H9 (cell line): Measurements from ENCODE around the gene AKR1C8. TPM values are rescaled to one million over a fixed set of nuclear protein-coding genes. Genes with fewer than 3 reads are reported as not detected.

Experiments
- DNase-seq: peaks from one replicate; pipeline ENCODE4 v3.0.0-alpha.2; 2017
- H2AFZ ChIP-seq: one replicate; pipeline ENCODE4 v1.6.1; 2013; ENCODE audit warnings: mild to moderate bottlenecking, low read length, control low read depth, moderate library complexity
- H2AK5ac ChIP-seq: 2 replicates; pipeline ENCODE4 v1.6.1; 2013; ENCODE audit warnings: low read length, control low read depth, mixed read lengths; ENCODE audit not compliant: insufficient read length
- H2BK120ac ChIP-seq: one replicate; pipeline ENCODE4 v1.6.1; 2013; ENCODE audit warnings: low read depth, mild to moderate bottlenecking, low read length, control low read depth, inconsistent platforms; ENCODE audit not compliant: poor library complexity, severe bottlenecking
- H2BK12ac ChIP-seq: 2 replicates; pipeline ENCODE4 v1.6.1; 2013; ENCODE audit warnings: low read length, control low read depth, mixed read lengths, low read depth; ENCODE audit not compliant: insufficient read length
- H2BK15ac ChIP-seq: 2 replicates; pipeline ENCODE4 v1.6.1; 2013; ENCODE audit warnings: low read depth, low read length, control low read depth
- H2BK20ac ChIP-seq: one replicate; pipeline ENCODE4 v1.6.1; 2013; ENCODE audit warnings: low read depth, mild to moderate bottlenecking, low read length, control low read depth, inconsistent platforms; ENCODE audit not compliant: poor library complexity, severe bottlenecking
- H2BK5ac ChIP-seq: 2 replicates; pipeline ENCODE4 v1.6.1; 2013; ENCODE audit warnings: low read length, control low read depth, mixed read lengths; ENCODE audit not compliant: insufficient read length
- H3K14ac ChIP-seq: 2 replicates; pipeline ENCODE4 v1.6.1; 2013; ENCODE audit warnings: low read length, control low read depth; ENCODE audit not compliant: insufficient read depth
- H3K18ac ChIP-seq: 2 replicates; pipeline ENCODE4 v1.6.1; 2013; ENCODE audit warnings: low read depth, mild to moderate bottlenecking, mixed read lengths, low read length, control low read depth; ENCODE audit not compliant: insufficient read length
- H3K23ac ChIP-seq: 2 replicates; pipeline ENCODE4 v1.6.1; 2013; ENCODE audit warnings: low read length, control low read depth, mixed read lengths, low read depth; ENCODE audit not compliant: insufficient read length
- H3K23me2 ChIP-seq: 2 replicates; pipeline ENCODE4 v1.6.1; 2013; ENCODE audit warnings: low read depth, mild to moderate bottlenecking, mixed read lengths, low read length, control low read depth; ENCODE audit not compliant: insufficient read length, poor library complexity, severe bottlenecking
- H3K27ac ChIP-seq: 2 replicates; pipeline ENCODE4 v1.5.1; 2013; ENCODE audit warnings: low read length, control low read depth, mixed read lengths, low read depth; ENCODE audit not compliant: insufficient read length
- H3K27me3 ChIP-seq: 2 replicates; pipeline ENCODE4 v1.6.1; 2013; ENCODE audit warnings: low read length, control low read depth, inconsistent platforms; ENCODE audit not compliant: insufficient read depth
- H3K4ac ChIP-seq: 2 replicates; pipeline ENCODE4 v1.6.1; 2013; ENCODE audit warnings: low read depth, mild to moderate bottlenecking, control low read depth, inconsistent platforms, low read length, moderate library complexity
- H3K4me1 ChIP-seq: 2 replicates; pipeline ENCODE4 v1.6.1; 2013; ENCODE audit warnings: low read length, control low read depth, inconsistent platforms; ENCODE audit not compliant: insufficient read depth
- H3K4me2 ChIP-seq: 2 replicates; pipeline ENCODE4 v1.6.1; 2013; ENCODE audit warnings: low read length, control low read depth, mixed read lengths; ENCODE audit not compliant: insufficient read length, insufficient read depth
- H3K56ac ChIP-seq: 2 replicates; pipeline ENCODE4 v1.6.1; 2013; ENCODE audit warnings: low read depth, mild to moderate bottlenecking, mixed read lengths, low read length, control low read depth; ENCODE audit not compliant: insufficient read length
- H3K79me1 ChIP-seq: 2 replicates; pipeline ENCODE4 v1.6.1; 2013; ENCODE audit warnings: low read depth, mild to moderate bottlenecking, moderate library complexity, low read length, control low read depth, inconsistent platforms; ENCODE audit not compliant: insufficient read depth, poor library complexity, severe bottlenecking
- H3K79me2 ChIP-seq: 2 replicates; pipeline ENCODE4 v1.6.1; 2013; ENCODE audit warnings: low read length, control low read depth, inconsistent platforms; ENCODE audit not compliant: insufficient read depth
- H3K9ac ChIP-seq: 2 replicates; pipeline ENCODE4 v1.6.1; 2013; ENCODE audit warnings: low read length, control low read depth, mixed read lengths; ENCODE audit not compliant: insufficient read length; ENCODE audit errors: extremely low read depth
- H3K9me3 ChIP-seq: one replicate; pipeline ENCODE4 v1.6.1; 2013; ENCODE audit warnings: low read depth, low read length, inconsistent platforms; ENCODE audit not compliant: control insufficient read depth
- H3T11ph ChIP-seq: one replicate; pipeline ENCODE4 v1.6.1; 2013; ENCODE audit warnings: mild to moderate bottlenecking, low read length, control low read depth, inconsistent platforms
- H4K20me1 ChIP-seq: one replicate; pipeline ENCODE4 v1.6.1; 2013; ENCODE audit not compliant: control insufficient read depth, insufficient read length, insufficient read depth
- H4K5ac ChIP-seq: 2 replicates; pipeline ENCODE4 v1.6.1; 2013; ENCODE audit warnings: low read depth, mild to moderate bottlenecking, mixed read lengths, low read length, control low read depth; ENCODE audit not compliant: insufficient read length
- H4K8ac ChIP-seq: replicated peaks from 2 replicates; pipeline ENCODE4 v1.6.1; 2013; ENCODE audit warnings: low read length, control low read depth, mixed read lengths, low read depth; ENCODE audit not compliant: insufficient read length
- H4K91ac ChIP-seq: 2 replicates; pipeline ENCODE4 v1.6.1; 2013; ENCODE audit warnings: low read depth, mild to moderate bottlenecking, moderate library complexity, mixed read lengths, low read length, control low read depth; ENCODE audit not compliant: insufficient read length
- H3K27ac Mint-ChIP-seq, 3 experiments: 2 replicates in 2 of 3; 3 replicates in 1 of 3; pipeline ENCODE4 v1.8.0; 2020 to 2021; ENCODE audit warnings: mixed read lengths in 3 of 3, mild to moderate bottlenecking in 1 of 3, moderate library complexity in 1 of 3
- H3K27me3 Mint-ChIP-seq: 2 replicates; pipeline ENCODE4 v1.8.0; 2021; ENCODE audit warnings: low read depth, mild to moderate bottlenecking, moderate library complexity, mixed read lengths
- H3K36me3 Mint-ChIP-seq, 3 experiments: 2 replicates in 2 of 3; 3 replicates in 1 of 3; pipeline ENCODE4 v1.8.0; 2020 to 2021; ENCODE audit warnings: low read depth in 3 of 3, mixed read lengths in 3 of 3; ENCODE audit not compliant: insufficient read depth in 1 of 3
- H3K4me1 Mint-ChIP-seq, 2 experiments: 2 replicates each; pipeline ENCODE4 v1.8.0; 2020; ENCODE audit warnings: mixed read lengths in 2 of 2
- H3K4me3 Mint-ChIP-seq, 2 experiments: 2 replicates in 1 of 2; 3 replicates in 1 of 2; pipeline ENCODE4 v1.8.0; 2020 to 2021; ENCODE audit warnings: mild to moderate bottlenecking in 2 of 2, mixed read lengths in 2 of 2, moderate library complexity in 1 of 2
- H3K9me3 Mint-ChIP-seq, 2 experiments: 2 replicates in 1 of 2; 3 replicates in 1 of 2; pipeline ENCODE4 v1.8.0; 2020; ENCODE audit warnings: mild to moderate bottlenecking in 2 of 2, mixed read lengths in 2 of 2, moderate library complexity in 1 of 2
- WGBS: extraction: QIAGEN DNeasy Blood & Tissue Kit; methylation state at CpG from one replicate; pipeline ENCODE4 v1.1.7; 2013; ENCODE audit warnings: missing lambda C conversion rate, low lambda C conversion rate, mixed read lengths; ENCODE audit not compliant: insufficient read length; ENCODE audit errors: extremely low coverage; 5-methylcytosine and 5-hydroxymethylcytosine counted together
- total RNA-seq: library from RNA; stranded (reverse); gene quantifications from 2 replicates; pipeline ENCODE4 v1.2.1, GENCODE V29; 2021
- TF ChIP-seq, protein P1 (sequence below): fragments of 200-600 bp; sonication (generic); conservative IDR thresholded peaks from 3 replicates; pipeline ENCODE4 v1.8.0; 2021; ENCODE audit warnings: antibody characterized with exemption, mild to moderate bottlenecking

AKR1C8 gene
- total RNA-seq, 1 experiment from 2014 or later, result not detected

DNA sequence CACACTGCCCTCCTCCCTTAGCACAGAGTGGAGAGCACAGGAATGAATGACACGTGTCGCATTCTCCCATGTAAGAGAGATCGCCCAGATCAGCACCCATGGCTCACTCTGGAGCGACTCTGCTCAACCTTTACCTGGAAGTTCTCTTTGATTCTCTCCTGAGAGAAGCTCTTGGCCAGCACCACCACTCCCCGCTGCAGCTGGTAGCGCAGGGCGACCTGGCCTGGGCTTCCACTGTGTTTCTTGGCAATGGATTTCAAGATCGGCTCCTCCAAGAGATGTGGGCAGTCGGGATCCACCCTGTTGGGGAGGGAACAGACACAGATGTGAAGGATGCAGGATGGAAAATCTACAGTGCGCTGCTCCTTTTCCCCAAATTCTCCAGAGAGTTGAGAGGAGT is 27.4 kb downstream of the AKR1C8 start:
- DNase-seq, result no peak
- H4K91ac ChIP-seq, result no peak overlapping the region
- Mint-ChIP-seq H3K9me3 (peaks cover 76 to 88% of the 10 kb centered on the region in 2 experiments), H3K4me3 (no peak overlapping the region), H3K4me1 (no peaks in the 10 kb centered on the region), H3K27ac (no peak overlapping the region), H3K27me3 (peaks cover 7% of the 10 kb centered on the region), H3K36me3 (peaks cover 0 to 19% (median 0%) of the 10 kb centered on the region in 3 experiments; a peak in 3 of 7 replicates)
- H2AFZ ChIP-seq, result no peak overlapping the region
- no peak overlapping the region for H2BK5ac ChIP-seq
- no peak overlapping the region for H4K8ac ChIP-seq
- H3K14ac ChIP-seq, result no peak overlapping the region
- no peaks in the 10 kb centered on the region for H3K4me1 ChIP-seq
- no peak overlapping the region for H2BK12ac ChIP-seq
- H2BK120ac ChIP-seq, result no peak overlapping the region
- no peaks in the 10 kb centered on the region for H4K20me1 ChIP-seq
- H3K18ac ChIP-seq, result no peak overlapping the region
- H3K27ac ChIP-seq, result no peak overlapping the region
- no peak overlapping the region for H3T11ph ChIP-seq
- no peak overlapping the region for H2BK20ac ChIP-seq
- H4K5ac ChIP-seq, result no peak overlapping the region
- H2BK15ac ChIP-seq, result no peak overlapping the region
- peaks cover 27% of the 10 kb centered on the region for H3K9me3 ChIP-seq
- no peaks in the 10 kb centered on the region for H3K79me1 ChIP-seq
- no peaks in the 10 kb centered on the region for H3K27me3 ChIP-seq
- H3K4ac ChIP-seq, result no peak overlapping the region
- H3K4me2 ChIP-seq, result no peak overlapping the region
- H3K23me2 ChIP-seq, result no peaks in the 10 kb centered on the region
- no peak overlapping the region for H3K9ac ChIP-seq
- no peak overlapping the region for H3K56ac ChIP-seq
- H2AK5ac ChIP-seq, result no peak overlapping the region
- no peaks in the 10 kb centered on the region for H3K79me2 ChIP-seq
- H3K23ac ChIP-seq, result no peak overlapping the region
- WGBS, result no CpG with 5 or more reads among the region's 10 CpGs
- TF ChIP-seq, protein P1, sequence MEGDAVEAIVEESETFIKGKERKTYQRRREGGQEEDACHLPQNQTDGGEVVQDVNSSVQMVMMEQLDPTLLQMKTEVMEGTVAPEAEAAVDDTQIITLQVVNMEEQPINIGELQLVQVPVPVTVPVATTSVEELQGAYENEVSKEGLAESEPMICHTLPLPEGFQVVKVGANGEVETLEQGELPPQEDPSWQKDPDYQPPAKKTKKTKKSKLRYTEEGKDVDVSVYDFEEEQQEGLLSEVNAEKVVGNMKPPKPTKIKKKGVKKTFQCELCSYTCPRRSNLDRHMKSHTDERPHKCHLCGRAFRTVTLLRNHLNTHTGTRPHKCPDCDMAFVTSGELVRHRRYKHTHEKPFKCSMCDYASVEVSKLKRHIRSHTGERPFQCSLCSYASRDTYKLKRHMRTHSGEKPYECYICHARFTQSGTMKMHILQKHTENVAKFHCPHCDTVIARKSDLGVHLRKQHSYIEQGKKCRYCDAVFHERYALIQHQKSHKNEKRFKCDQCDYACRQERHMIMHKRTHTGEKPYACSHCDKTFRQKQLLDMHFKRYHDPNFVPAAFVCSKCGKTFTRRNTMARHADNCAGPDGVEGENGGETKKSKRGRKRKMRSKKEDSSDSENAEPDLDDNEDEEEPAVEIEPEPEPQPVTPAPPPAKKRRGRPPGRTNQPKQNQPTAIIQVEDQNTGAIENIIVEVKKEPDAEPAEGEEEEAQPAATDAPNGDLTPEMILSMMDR, result no peak
